DMS153 (cell line): Measurements from ENCODE around the gene ALK.
A peak's percentile ranks its signal among the peaks of the same experiment; 100 is the strongest.

ENCODE experiments used
- DNase-seq: peaks from one replicate; lab custom pipeline; 2025; lab: John Stamatoyannopoulos, UW

ALK gene

DNA sequence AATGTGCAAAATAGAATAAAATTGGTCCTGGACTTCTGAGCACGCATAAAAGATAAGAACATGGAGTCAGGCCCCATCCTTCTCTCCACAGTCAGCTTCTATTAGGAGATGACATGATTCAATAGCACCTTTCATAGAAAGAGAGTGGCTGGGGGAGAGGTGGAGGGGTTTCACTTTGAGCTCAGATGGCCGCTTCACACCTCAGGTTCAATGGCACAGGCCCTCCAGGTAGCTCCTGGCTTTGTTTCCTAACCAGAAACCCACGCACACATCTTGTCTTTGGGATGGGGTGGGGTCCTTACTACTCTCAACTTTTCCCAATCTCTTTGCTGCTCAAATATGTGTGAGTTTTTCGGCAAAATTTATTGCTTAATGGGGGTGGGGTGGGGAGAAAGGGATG is 473.9 kb downstream of the ALK start:
- DNase-seq = no peak

- DNase-seq = no peak
Measured at GRCh38 chr2:29446847-29447246, 474.5 kb downstream of the ALK start.

DNA sequence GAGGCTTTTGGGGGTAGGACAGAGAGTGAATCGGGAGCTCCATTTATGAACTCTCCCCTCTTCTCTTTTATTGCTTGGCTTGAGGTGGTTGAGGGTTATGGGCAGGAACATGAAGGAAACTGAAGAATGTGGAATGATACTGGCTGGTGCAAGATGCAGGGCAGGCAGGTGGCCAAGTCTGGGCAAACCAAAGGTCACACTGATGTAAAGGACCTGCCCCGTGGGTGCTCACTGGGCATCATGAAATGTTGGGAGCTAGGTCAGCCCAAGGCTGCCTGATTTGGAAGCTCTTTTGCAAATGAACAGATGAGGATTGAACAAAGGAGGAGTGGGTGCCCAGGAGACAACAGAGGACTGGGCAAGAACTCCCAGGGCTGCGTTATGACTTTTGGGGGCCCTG is 477.2 kb downstream of the ALK start:
- no peak for DNase-seq

DNA sequence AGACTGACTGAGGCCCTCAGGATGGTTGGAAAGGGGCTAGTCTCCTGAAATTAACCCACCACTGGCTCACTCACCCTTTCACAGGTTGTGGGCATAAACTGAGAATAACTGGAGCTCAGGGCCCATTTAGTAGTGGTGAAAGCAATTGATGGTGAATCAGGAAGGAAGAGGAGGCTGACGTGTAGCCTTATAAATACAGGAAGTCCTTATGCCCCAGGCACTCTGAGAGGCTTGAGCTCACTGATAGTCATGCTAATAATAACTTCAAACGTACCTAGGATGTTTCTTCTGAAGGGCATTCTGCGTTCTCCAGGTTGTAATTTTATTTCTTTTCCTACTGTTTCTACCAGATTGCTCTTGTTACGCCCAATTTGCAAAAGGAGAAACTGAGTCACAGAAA is 477.8 kb downstream of the ALK start:
- DNase-seq = peak; percentile 45

- peak; percentile 6 for DNase-seq
Measured at GRCh38 chr2:29443151-29443550, 478.2 kb downstream of the ALK start.

DNA sequence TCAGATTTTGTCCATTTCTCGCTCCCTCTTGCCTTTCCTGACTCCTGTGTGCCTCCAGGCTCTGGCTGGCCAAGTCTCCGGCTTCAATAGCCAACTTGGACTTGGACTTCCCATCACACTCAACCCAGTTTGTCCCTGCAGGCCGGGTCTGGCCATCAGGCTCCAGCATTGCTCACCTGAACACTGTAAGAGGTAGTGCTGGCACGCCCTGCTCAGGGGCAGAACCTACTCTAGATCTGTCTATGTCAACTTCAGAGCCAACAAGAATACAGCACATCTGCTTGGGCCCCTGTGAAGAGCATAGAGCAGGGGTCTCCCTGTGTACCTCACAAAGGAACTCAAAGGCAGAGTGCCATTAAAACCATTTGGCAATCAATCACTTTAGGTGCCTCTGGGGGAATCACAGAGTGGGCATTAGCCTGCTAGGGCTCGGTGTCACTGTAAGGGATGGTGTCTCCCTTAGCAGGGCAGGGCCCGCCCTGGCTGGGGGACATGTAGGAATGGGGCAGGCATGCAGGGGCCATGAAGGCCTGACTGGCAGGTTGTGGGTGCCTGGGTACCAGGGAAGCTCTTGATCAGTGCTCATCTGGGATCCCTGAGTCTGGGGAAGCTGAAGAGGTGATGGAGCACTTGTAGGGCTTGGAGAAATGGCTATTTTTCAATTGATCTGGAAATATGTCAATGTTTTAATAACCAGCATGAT is 480.3 kb downstream of the ALK start:
- no peak for DNase-seq

DNA sequence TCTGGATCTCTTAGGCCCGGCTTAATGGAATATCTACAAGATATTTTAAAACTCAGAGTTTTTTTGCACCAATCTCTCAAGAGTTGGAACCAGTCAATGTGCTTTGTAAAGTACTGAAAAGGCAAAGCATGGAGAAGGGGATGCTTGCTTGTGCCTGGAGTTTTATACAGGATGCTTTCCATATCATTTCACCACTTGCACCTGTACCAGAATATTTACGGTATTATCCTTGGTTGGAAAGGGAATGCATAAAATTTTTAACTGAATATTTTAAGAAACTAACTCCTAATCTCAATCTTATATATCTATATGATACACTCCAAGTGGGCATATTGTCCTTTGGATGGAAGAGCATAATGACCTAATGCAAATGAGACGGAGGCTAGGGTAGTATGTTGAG is 487.5 kb downstream of the ALK start:
- DNase-seq = no peak

- no peak for DNase-seq
Measured at GRCh38 chr2:29433128-29433527, 488.3 kb downstream of the ALK start.

- DNase-seq = no peak
Measured at GRCh38 chr2:29431485-29431884, 489.9 kb downstream of the ALK start.

DNA sequence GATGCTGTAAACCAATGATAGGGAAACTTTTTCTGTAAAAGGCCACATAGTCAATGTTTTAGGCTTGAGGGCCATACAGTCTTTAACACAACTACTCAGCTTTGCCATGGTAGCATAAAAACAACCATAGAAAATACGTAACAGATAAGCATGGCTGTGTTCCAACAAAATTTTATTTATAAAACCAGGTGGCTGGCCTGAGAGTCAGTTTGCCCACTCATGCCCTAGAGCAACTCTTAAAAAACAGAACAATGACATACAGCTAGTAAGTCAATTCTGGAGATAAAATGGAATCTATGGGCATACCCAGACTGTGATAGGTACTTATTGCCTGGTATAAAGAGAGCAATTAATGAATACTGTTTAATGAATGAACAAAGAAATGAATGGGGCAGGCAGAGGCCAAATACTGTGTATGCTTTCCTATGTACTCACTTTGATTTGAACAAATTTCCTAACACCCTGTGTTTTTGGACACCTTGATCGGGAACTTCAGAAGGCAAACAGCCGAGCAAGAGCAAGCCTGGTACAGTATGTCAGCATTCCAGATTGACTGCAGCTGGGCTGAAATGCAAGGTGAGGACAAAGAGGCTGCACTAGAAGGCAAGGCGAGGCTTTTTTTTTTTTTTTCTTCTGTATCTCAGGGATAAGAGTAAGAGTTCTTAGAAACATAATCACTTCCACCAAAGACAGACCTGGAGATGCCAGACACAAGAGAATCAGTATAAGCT is 490.8 kb downstream of the ALK start:
- DNase-seq = peak; percentile 74

GRCh38 chr2:29426354-29426753 is 495.0 kb downstream of the ALK start:
- no peak for DNase-seq

- DNase-seq = no peak
Measured at GRCh38 chr2:29425866-29426265, 495.5 kb downstream of the ALK start.

- peak; percentile 61 for DNase-seq
Measured at GRCh38 chr2:29423061-29423666, 498.2 kb downstream of the ALK start.

- DNase-seq = peak; percentile 29
Measured at GRCh38 chr2:29420999-29421782, 500.2 kb downstream of the ALK start.

DNA sequence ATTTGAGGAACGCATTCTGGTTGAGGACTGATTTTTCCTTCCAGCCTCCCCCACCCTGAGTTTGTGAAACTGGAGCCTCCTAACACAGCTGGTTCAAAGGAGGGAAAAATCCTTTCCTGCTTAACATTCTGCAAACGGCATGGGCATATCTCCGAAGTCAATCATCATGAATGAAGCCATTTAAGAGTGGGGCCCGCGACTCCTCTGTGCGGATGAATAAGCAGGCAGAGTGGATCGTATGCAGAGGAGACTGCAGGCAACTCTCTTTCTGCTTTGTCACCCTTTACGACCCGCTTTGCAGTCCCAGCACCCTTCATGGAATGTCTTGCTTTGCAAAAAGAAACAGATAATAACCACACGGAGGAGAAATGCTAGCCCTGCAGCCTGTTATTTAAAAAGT is 500.9 kb downstream of the ALK start:
- DNase-seq = no peak

GRCh38 chr2:29417630-29418029 is 503.8 kb downstream of the ALK start:
- no peak for DNase-seq

DNA sequence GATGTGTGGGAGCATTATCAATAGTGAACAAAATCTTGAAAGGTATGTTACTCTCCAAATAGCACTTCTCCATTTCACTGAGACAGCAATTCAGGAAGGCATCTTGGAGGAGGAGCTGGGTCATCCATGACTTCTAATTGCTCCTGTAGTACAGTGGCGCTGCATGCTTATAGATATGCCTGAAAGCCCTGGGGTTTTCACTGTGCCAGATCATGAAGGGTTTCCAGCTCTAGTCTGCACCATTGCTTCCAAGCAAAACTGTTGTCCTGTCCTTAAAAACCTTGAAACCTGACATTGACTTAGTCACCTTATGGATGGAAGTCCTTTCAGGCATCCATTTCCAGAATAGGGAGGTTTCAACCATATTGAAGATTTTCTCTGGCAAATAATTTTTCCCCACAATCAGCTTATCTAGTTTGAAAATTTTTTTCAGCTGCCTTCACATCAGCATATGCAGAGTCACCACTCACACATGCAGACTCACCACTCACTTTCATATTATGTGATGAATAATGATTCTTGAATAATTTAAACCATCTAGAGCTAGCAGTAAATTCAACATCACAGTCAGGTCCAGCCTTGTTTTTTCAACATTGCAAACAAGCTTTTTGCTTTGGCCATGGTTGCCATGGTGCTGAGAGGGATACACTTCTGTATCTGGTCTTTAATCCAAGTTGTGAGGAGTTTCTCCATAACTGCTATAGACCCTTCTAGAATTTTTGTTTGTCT is 509.0 kb downstream of the ALK start:
- DNase-seq = no peak

GRCh38 chr2:29405707-29406106 is 515.7 kb downstream of the ALK start:
- DNase-seq = no peak

GRCh38 chr2:29405266-29405665 is 516.1 kb downstream of the ALK start:
- DNase-seq = no peak

DNA sequence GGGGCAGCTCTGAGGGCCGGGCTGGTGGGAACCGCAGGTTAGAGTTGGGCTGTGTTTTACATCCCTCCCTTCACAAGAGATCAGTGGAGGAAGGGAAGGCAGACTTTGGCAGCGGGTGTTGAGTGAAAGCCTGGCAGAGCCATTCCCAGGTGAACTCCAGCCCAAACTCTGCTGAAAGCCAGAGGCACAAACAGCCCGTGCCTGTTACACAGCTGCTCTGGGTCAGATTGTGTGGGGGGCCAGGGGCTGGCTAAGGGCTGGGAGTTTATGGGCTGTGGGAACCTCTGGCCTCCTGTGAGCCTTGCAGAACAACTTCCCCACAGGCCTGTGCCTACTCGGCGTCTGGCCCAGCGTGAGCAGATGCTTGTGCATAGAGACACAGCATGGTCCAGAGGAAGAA is 519.4 kb downstream of the ALK start:
- DNase-seq = no peak

- no peak for DNase-seq
Measured at GRCh38 chr2:29400930-29401653, 520.3 kb downstream of the ALK start.
